Lower lobe of right lung (tissue), 2 donors: ENCODE data around the gene PODN. TPM values are rescaled to one million over a fixed set of nuclear protein-coding genes. Genes with fewer than 3 reads are reported as not detected.
A peak's percentile ranks its signal among the peaks of the same experiment; 100 is the strongest.

ENCODE experiments used
- ATAC-seq, 2 donors: fragments of 200-7000 bp; cut with Tn5 transposase; one replicate each; pipeline ENCODE4 v1.9.1; 2020 to 2022; ENCODE audit warnings: mild to moderate bottlenecking in 2 of 2, moderate library complexity in 2 of 2
- DNase-seq: peaks from one replicate; pipeline ENCODE4 v3.0.0-alpha.2; 2020
- H3K27ac ChIP-seq: fragments of 200-600 bp; one replicate; pipeline ENCODE4 v1.8.0; 2022
- H3K27me3 ChIP-seq: fragments of 200-600 bp; one replicate; pipeline ENCODE4 v1.8.0; 2022; ENCODE audit warnings: low read depth
- H3K36me3 ChIP-seq: fragments of 200-600 bp; one replicate; pipeline ENCODE4 v1.8.0; 2022; ENCODE audit warnings: mild to moderate bottlenecking
- H3K4me1 ChIP-seq: fragments of 200-600 bp; one replicate; pipeline ENCODE4 v1.8.0; 2022
- H3K4me3 ChIP-seq: fragments of 200-600 bp; one replicate; pipeline ENCODE4 v1.8.0; 2022; ENCODE audit warnings: mild to moderate bottlenecking
- H3K9me3 ChIP-seq: fragments of 200-600 bp; one replicate; pipeline ENCODE4 v1.8.0; 2022
- intact Hi-C: fragments of 100-400 bp; cut with DNase I; formaldehyde crosslinking; loops from one replicate; pipeline ENCODE4 v1.11.0; 2022
- total RNA-seq: library from RNA; stranded (reverse); fragmentation: NEBNext Ultra II Directional; extraction: Animal tissue kit (Norgen Biotek cat#: 25700); gene quantifications from one replicate; pipeline ENCODE4 v1.2.1, GENCODE V29; 2021
- TF ChIP-seq, protein P1 (sequence below): fragments of 200-600 bp; IDR thresholded peaks from one replicate; pipeline ENCODE4 v1.8.0; 2022; ENCODE audit warnings: antibody characterized with exemption, mild to moderate bottlenecking
- donor health status: DM: no; HTN: yes; CAD: no; lungs with severe emphysema.

Gene PODN
- total RNA-seq, 1 donor from 2014 or later = 64.0 TPM

DNA sequence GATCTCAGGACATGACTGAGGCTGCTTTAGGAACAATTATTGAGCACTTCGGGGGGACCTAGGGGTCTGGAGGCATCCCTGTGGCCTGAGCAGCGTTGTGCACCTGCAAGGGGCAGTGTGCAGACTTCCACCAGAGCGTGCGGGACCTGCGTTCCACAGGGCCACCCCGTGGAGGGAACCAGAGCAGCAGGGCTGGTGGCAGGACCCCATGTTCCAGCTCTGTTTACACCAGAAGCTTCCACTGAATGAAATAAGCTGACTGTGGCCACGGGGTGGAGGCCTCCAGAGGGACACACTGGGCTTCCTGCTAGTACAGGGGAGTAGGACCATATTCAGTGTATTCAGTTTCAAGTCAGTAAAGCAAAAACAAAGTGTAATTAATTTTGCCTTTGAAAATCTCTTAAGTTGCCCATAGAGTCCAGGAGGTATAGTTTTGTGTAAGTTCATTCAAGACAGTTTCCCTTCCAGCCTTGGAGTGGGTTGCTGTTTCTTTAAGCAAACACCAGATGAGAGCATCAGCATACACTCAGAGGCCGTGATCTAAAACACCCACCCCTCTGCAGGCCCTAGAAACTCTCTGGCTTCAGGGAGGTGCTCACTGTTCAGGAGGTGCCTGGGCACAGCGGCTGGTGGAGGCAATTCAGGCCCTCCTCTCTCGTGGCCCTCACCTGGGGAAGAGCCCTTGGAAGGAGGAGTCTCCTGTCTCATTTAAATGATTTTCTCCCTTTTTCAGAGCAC, 63.8 kb downstream of the PODN start:
- Histone ChIP-seq H3K27ac (no peak overlapping the region), H3K9me3 (no peaks in the 10 kb centered on the region), H3K4me3 (no peak overlapping the region), H3K27me3 (no peaks in the 10 kb centered on the region), H3K36me3 (no peaks in the 10 kb centered on the region), H3K4me1 (peaks cover 28% of the 10 kb centered on the region)
- DNase-seq (no peak), ATAC-seq (peak in 1 of 2 donors; percentile 48)
- TF ChIP-seq, protein P1, sequence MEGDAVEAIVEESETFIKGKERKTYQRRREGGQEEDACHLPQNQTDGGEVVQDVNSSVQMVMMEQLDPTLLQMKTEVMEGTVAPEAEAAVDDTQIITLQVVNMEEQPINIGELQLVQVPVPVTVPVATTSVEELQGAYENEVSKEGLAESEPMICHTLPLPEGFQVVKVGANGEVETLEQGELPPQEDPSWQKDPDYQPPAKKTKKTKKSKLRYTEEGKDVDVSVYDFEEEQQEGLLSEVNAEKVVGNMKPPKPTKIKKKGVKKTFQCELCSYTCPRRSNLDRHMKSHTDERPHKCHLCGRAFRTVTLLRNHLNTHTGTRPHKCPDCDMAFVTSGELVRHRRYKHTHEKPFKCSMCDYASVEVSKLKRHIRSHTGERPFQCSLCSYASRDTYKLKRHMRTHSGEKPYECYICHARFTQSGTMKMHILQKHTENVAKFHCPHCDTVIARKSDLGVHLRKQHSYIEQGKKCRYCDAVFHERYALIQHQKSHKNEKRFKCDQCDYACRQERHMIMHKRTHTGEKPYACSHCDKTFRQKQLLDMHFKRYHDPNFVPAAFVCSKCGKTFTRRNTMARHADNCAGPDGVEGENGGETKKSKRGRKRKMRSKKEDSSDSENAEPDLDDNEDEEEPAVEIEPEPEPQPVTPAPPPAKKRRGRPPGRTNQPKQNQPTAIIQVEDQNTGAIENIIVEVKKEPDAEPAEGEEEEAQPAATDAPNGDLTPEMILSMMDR = no peak
- intact Hi-C loops = no loop called here

DNA sequence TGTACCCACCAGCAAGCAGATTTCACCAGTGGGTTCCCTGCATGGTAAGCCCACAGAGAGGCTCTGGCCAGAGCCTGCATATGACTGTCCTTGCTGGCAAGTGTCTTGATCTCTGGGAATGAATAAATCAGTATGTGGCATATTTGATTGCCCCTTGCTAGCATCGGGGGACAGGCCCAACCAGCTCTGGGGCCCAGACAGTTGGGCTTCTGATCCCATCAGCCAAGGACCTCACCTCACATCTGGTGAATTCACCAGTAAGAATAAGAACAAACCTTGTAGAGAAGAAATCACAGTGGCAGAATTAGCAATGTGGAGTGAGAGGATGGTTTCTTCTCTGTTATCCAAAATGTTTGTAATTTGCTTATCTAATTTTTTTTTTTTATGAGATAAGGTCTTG, 64.5 kb downstream of the PODN start:
- TF ChIP-seq, protein P1 = no peak
- DNase-seq (no peak), ATAC-seq (no peak)
- Histone ChIP-seq H3K27ac (no peak overlapping the region), H3K36me3 (no peaks in the 10 kb centered on the region), H3K27me3 (no peaks in the 10 kb centered on the region), H3K4me3 (no peak overlapping the region), H3K9me3 (no peaks in the 10 kb centered on the region), H3K4me1 (peaks cover 28% of the 10 kb centered on the region)
- intact Hi-C loops = no loop called here

DNA sequence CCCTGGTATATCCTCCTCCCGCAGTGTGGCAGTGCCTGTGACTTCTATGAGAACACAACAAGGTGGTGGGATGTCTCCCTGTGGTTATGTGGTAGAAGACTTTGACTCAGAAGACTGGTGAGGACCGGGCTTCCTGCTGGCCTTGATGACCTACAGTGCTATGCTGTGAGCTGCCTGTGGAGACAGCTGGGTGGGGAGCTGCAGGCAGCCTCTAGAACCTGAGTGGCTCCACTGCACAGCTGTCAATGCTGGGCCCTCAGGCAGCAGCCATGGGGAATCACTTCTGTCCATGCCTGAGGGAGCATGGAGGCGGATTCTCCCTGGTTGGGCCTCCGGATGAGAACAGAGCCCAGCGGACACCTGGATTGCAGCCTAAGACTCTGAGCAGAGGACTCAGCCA, 65.5 kb downstream of the PODN start:
- no peak for ATAC-seq
- no peak overlapping the region for H3K4me3 ChIP-seq
- no peaks in the 10 kb centered on the region for H3K36me3 ChIP-seq
- intact Hi-C loops = no loop called here
- TF ChIP-seq, protein P1 = no peak
- no peaks in the 10 kb centered on the region for H3K27me3 ChIP-seq
- H3K9me3 ChIP-seq = no peaks in the 10 kb centered on the region
- peaks cover 22% of the 10 kb centered on the region for H3K4me1 ChIP-seq
- no peak for DNase-seq
- H3K27ac ChIP-seq = no peak overlapping the region

DNA sequence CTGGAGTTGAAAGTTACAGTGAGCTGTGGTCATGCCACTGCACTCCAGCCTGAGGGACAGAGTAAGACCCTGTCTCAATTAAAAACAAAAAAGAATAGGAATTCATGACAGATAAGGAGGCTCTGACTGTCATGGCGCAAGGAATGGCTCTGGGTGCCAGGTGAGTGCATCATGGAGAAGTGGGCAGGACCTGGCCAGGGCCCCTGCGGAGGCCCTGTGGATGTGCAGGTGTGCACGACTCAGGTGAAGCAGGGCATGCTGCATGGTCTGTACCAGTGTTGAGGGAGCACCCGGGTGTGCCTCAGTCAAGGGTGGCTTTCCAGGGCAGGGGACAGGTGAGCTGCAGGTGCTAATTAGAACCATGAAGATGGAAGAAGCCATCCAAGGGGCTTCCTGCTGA, 66.4 kb downstream of the PODN start:
- TF ChIP-seq, protein P1 = no peak
- DNase-seq (no peak), ATAC-seq (no peak)

DNA sequence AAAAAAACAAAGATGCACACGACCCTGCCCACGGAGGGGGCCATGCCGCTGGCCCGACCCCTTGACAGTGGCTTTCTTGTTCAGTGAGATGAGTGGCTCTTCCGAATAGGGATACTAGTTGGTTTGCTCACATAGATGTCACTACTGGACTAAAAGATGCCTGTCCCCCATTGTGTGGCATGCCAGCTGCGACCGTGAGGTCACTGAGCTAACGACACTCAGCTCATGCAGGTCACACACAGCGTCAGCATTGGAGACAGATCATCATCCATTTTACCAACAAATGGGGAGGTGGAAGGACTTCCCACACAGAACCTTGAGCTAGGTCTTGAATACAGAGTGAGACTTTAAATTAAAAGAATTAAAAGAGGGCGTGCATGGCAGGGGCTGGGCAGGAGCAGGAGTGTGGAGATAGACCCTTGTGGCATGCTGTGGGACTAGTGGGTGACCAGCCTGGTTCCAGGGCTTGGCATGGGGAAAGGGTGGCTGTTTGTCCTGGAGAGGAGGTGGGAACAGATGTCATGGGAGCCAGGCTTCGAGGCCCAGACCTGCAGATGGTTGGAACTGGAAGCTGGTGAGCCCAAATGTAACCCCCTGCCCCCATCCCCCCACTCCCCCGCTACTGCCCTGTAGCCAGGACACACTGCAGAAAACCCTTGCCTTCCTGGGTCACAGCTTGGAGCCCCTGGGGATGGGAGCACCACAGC, 68.0 kb downstream of the PODN start:
- intact Hi-C loops = no loop called here
- no peak overlapping the region for H3K27ac ChIP-seq
- H3K4me3 ChIP-seq = no peak overlapping the region
- H3K9me3 ChIP-seq = no peaks in the 10 kb centered on the region
- H3K27me3 ChIP-seq = no peaks in the 10 kb centered on the region
- H3K4me1 ChIP-seq = peaks cover 7% of the 10 kb centered on the region
- no peaks in the 10 kb centered on the region for H3K36me3 ChIP-seq
- DNase-seq (no peak), ATAC-seq (no peak)
- TF ChIP-seq, protein P1 = no peak

More for the DNA sequence above, 66.4 kb downstream of the PODN start:
- Histone ChIP-seq H3K4me1 (peaks cover 14% of the 10 kb centered on the region), H3K9me3 (no peaks in the 10 kb centered on the region), H3K36me3 (no peaks in the 10 kb centered on the region), H3K27ac (no peak overlapping the region), H3K27me3 (no peaks in the 10 kb centered on the region), H3K4me3 (no peak overlapping the region)
- intact Hi-C loops = no loop called here
